Brain microvascular endothelial cell (primary cell): ENCODE results near the gene DOCK2.

Source experiments
- DNase-seq: peaks from one replicate; pipeline ENCODE4 v3.0.0-alpha.2; 2020
- H3K27ac ChIP-seq: fragments of 250-450 bp; sonication (Bioruptor Pico); 2 replicates; pipeline ENCODE4 v1.5.1; 2020; ENCODE audit warnings: mild to moderate bottlenecking, moderate library complexity
- H3K27me3 ChIP-seq: fragments of 250-450 bp; sonication (Bioruptor Pico); replicated peaks from 2 replicates; pipeline ENCODE4 v1.5.1; 2020; ENCODE audit warnings: mild to moderate bottlenecking
- H3K36me3 ChIP-seq: fragments of 250-450 bp; sonication (Bioruptor Pico); replicated peaks from 2 replicates; pipeline ENCODE4 v1.5.1; 2020; ENCODE audit warnings: mild to moderate bottlenecking
- H3K4me3 ChIP-seq: 2 replicates; pipeline ENCODE4 v1.5.1; 2011; ENCODE audit warnings: low read depth, mild to moderate bottlenecking, control low read depth, low read length, moderate library complexity
- in situ Hi-C: cut with HindIII; loops from 2 replicates; pipeline ENCODE4 v1.10.0; 2017; ENCODE audit warnings: low sequenced_read_pairs, low pct_ligation_motif_present
- TF ChIP-seq, protein P1 (sequence below): IDR thresholded peaks from 2 replicates; pipeline ENCODE4 v1.5.1; 2011; ENCODE audit warnings: low read depth, mild to moderate bottlenecking, moderate library complexity, low read length, control low read depth, inconsistent platforms; ENCODE audit errors: missing control alignments

The DOCK2 gene

DNA sequence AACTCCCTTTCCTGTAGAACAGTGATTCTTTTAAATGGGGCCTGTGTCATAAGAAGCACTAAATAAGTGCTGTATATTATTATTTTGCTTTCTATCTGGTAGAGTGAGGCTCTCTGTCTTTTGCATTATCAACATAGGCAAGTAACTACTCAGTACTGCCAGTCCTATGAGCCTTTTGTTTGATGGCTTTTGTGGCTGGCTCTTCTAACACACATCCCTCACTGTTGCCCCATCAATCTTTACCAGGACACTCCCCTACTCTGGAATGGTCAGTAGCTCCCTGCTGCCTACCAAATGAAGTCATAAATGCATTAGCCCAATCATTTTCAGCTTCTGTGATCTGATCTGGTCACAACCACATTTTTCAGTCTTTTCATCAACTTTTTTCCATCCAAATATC, 205.6 kb downstream of the DOCK2 start:
- in situ Hi-C loops: no loop called here
- H3K36me3 ChIP-seq: no peaks in the 10 kb centered on the region

DNA sequence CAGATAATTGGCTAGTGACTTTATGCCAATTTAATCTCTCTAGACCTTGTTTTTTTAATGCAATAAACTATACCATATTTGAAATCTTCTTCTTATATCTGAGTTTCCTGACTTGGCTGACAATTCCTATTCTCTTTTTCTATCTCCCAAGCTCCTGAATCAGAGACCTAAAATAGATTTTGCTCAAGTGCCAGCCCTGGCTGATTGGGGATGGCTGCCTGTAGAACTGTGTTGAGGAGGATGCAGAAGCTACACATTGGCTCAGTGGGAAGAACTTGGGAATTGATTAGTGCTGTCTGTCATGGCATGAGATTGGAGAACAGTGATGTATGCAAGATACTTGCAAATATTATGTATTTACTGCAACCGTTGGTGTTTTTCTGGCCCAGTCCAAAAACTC, 210.4 kb downstream of the DOCK2 start:
- no peaks in the 10 kb centered on the region for H3K36me3 ChIP-seq
- H3K27me3 ChIP-seq: no peaks in the 10 kb centered on the region
- H3K4me3 ChIP-seq: no peak overlapping the region
- no peak overlapping the region for H3K27ac ChIP-seq
- TF ChIP-seq, protein P1, sequence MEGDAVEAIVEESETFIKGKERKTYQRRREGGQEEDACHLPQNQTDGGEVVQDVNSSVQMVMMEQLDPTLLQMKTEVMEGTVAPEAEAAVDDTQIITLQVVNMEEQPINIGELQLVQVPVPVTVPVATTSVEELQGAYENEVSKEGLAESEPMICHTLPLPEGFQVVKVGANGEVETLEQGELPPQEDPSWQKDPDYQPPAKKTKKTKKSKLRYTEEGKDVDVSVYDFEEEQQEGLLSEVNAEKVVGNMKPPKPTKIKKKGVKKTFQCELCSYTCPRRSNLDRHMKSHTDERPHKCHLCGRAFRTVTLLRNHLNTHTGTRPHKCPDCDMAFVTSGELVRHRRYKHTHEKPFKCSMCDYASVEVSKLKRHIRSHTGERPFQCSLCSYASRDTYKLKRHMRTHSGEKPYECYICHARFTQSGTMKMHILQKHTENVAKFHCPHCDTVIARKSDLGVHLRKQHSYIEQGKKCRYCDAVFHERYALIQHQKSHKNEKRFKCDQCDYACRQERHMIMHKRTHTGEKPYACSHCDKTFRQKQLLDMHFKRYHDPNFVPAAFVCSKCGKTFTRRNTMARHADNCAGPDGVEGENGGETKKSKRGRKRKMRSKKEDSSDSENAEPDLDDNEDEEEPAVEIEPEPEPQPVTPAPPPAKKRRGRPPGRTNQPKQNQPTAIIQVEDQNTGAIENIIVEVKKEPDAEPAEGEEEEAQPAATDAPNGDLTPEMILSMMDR: no peak
- no peak for DNase-seq
- in situ Hi-C loops: no loop called here

More for the DNA sequence above, 205.6 kb downstream of the DOCK2 start:
- Histone ChIP-seq H3K27me3 (no peaks in the 10 kb centered on the region), H3K4me3 (no peak overlapping the region), H3K27ac (no peak overlapping the region)
- TF ChIP-seq, protein P1: no peak
- no peak for DNase-seq

DNA sequence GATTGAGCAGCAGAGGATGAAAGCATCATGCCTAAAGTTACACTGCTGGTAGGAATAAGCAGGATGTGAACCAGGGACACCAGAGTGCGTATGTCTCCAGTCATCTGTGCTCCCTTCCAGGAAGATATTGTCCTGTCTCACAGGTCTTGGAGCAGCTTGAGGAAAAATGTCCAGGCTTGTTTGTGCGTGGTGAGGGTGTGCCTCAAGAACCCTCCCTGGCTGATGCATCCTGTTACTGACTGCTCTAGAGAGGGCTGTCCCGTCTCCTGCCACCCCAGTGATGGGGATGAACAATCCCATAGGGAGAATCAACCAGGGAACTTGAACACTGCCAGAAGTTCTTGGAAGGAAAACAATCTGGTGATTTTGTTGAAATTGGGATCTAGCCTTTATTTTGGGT, 211.2 kb downstream of the DOCK2 start:
- no peak for DNase-seq
- no peak overlapping the region for H3K27ac ChIP-seq
- TF ChIP-seq, protein P1: no peak
- H3K27me3 ChIP-seq: no peaks in the 10 kb centered on the region
- no peak overlapping the region for H3K4me3 ChIP-seq
- in situ Hi-C loops: no loop called here
- H3K36me3 ChIP-seq: no peaks in the 10 kb centered on the region

DNA sequence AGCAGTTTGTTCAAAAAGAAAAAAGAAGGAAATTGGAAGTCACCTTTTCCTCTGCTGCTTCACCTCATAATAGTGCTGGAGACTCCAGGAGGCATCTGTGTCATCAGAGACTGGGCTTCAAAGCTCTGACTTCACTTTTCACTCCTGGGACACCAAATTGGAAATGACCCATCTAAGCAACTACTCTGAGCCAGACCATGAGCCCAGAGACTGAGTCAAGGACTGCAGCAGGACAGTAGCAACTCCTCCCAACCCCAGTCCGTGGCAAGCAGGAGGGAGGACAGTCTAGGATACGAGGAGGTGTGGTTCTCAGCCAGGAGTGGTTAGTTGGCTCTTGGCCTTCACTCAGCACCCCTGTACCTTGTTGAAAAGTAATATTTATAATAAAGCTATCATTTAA, 211.7 kb downstream of the DOCK2 start:
- no peak overlapping the region for H3K4me3 ChIP-seq
- no peak for DNase-seq
- no peak overlapping the region for H3K27ac ChIP-seq
- TF ChIP-seq, protein P1: no peak
- H3K36me3 ChIP-seq: no peaks in the 10 kb centered on the region
- no peaks in the 10 kb centered on the region for H3K27me3 ChIP-seq
- in situ Hi-C loops: no loop called here

DNA sequence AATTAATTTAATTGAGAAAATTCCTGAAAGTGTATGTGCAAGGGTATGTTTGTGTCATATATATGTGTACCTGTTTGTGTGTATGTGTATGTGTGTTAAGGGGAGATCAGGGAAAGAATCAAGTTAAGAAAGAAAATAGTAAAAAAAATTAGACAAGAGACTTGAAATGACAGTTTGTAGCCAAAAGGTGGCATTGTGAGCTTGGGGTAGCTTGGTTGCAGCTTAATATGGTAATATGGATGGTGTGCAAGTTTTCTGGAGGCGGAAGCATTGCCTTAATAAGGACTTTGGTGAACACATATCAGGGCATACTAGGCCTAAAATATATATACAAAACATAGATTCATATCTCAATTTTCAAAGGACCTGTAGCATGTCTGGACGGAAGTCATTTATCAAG, 213.3 kb downstream of the DOCK2 start:
- Histone ChIP-seq H3K27ac (no peak overlapping the region), H3K36me3 (no peaks in the 10 kb centered on the region), H3K4me3 (no peak overlapping the region), H3K27me3 (no peaks in the 10 kb centered on the region)
- no peak for DNase-seq
- in situ Hi-C loops: no loop called here
- TF ChIP-seq, protein P1: peak; percentile 38

DNA sequence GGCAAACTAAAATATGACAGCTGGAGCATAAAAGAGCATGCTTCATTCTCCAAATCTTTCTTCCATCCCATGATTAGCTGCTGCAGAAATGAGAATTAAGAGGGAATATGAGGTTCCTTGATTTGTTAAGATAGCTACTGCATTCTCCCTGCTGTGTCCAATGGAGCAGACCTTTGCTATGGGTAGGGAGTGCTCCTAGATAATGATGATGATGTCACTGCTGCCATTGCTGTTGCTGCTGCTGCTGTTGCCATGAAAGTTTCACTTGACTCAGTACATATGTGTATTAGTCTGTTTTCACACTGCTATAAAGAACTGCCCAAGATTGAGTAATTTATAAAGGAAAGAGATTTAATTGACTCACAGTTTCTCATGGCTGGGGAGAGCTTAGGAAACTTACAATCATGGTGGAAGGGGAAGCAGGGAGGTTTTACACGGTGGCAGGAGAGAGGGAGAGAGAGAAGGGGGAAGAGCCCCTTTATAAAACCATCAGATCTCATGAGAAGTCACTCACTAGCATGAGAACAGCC, 214.3 kb downstream of the DOCK2 start:
- no peaks in the 10 kb centered on the region for H3K36me3 ChIP-seq
- H3K27me3 ChIP-seq: no peaks in the 10 kb centered on the region
- TF ChIP-seq, protein P1: no peak
- in situ Hi-C loops: no loop called here
- no peak overlapping the region for H3K27ac ChIP-seq
- H3K4me3 ChIP-seq: no peak overlapping the region
- no peak for DNase-seq
